Stimulated activated CD8-positive, alpha-beta memory T cell treated with anti-CD3 and anti-CD28 coated beads, Interleukin-4, amount 100 ng/mL, for 1 hour (primary cell): ENCODE measurements around the gene MLF2.
"Not testable (repeated sequence)": the region's sequence is repeated elsewhere in the genome, so short reads cannot be mapped to it uniquely, and the experiment has no call there.

ENCODE experiments used
- DNase-seq, 2 donors: peaks; one replicate each; pipeline ENCODE4 v3.0.0-alpha.2; 2020; ENCODE audit warnings: low read depth in 2 of 2, low spot score in 1 of 2

The MLF2 gene

GRCh38 chr12:6765634-6766581, 13.0 kb upstream of the MLF2 start, which contains the start of gene PTMS:
TSS of gene PTMS (plus strand) at chr12:6766363. CDS start at chr12:6766706, 343 bp downstream.
- DNase-seq = no peak

GRCh38 chr12:6765048-6765633, 12.2 kb upstream of the MLF2 start:
- no peak for DNase-seq

GRCh38 chr12:6764011-6764828, 11.3 kb upstream of the MLF2 start:
- DNase-seq = peak in 1 of 2 donors; percentile 16

DNA sequence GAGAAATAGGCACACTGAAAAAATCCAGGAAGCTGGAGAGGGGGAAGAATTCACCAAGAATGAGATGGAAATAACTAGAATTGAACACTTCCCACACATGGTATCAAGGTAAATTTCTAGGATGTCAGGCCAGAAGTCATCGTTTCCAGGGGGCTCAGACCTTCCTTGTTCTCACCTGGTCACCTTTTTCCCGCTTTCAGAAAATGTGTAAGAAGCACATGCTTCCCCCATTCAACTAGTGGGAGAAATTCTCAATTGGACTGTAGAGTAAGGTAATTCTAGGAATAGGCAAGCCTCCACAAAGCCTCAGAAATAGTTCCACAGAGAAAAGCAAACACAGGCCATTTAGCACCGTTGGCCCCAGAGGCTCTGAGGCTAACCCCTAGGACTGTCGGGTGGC, 10.4 kb upstream of the MLF2 start:
- DNase-seq = no peak

GRCh38 chr12:6759741-6760140, 6.8 kb upstream of the MLF2 start:
- no peak for DNase-seq

DNA sequence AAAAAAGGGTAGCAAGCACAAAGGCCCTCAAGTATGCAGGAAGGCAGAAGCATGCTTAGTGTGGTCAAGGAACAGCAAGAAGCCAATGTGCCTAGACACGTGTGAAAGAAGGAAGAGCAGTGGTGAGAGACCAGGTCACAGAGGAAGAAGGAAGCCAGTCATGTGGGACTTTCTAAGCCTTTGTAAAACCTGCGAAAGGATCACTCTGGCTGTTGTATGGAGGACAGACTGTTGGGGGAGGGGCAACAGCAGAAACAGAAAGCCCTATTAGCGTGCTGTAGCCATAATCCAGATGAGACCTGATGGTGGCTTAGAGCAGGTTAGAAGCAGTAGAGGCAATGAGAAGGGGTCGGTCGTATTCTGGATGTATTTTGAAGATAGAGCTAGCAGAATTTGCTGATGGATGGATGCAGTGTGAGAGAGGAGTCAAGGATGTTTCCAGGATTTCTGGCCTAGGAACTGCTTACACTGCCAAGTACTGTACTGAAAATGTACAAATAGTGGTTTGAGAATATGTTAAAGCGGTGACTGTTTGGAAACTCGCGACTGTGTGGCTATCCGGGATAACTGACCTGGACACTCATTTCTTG, 5.7 kb upstream of the MLF2 start:
- no peak for DNase-seq

- no peak for DNase-seq
Measured at GRCh38 chr12:6757028-6757690, 4.2 kb upstream of the MLF2 start.

DNA sequence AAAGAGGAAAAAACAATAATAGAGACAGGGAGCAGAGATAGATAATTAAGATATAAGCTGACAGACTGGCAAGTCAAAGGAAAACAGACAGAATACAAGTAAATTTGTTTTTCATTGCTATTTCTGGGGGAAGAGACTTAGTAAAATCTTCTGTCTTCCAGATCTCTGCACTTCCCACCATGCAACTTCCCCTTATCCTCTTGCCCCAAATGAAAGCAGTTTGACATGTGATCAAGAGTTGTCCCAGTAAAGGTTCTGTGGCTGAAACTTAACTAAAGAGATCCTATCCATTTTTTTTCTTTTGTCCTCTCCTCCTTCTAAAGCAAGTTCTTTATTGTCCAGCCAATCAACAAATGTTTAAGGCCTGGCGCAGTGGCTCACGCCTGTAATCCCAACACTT, 1.5 kb upstream of the MLF2 start:
- no peak for DNase-seq

- DNase-seq = no peak
Measured at GRCh38 chr12:6753772-6754356, 923 bp upstream of the MLF2 start.

GRCh38 chr12:6752167-6752920, 597 bp downstream of the MLF2 start:
- no peak for DNase-seq

GRCh38 chr12:6751767-6752166, 1.2 kb downstream of the MLF2 start:
- no peak for DNase-seq

DNA sequence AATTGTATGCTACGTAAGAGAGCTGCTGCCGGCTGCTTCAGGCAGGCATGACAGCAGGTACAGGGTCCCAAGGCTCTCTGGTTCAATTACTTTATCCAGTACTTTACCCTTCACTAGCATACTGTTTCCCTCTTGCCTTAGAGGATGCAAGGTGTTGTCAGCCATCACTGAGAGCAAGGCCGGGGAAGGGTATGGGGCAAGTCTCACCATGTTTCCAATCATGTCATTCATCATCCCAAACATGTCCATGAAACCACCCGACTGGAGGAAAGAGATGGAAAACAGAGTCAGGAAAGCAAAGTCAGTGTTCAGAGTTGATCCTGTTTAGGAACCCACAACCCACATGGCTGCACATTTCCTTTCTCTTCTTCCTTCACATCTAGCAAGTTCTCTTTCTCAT, 2.4 kb downstream of the MLF2 start:
- no peak for DNase-seq

DNA sequence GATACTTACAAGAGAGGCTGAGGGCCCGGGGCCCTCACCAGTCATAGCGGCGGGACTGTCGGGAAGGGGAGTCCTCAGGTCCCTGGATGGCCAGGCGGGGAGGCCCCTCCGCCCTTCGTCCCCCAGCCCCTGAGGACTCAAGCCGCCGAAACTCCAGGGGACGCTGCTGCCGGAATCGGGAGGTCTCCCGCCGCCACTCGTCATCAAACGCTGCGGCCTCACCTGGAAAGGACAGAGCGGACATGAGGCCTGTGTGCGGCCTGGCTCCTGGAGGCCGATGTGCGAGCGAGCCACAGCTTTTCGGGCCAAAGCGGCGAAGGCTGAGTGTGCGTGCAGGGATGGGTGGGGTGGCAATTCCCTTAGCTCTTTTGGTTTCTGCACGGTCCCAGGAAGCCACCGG, 4.2 kb downstream of the MLF2 start:
- DNase-seq = no peak

GRCh38 chr12:6747216-6747615, 5.7 kb downstream of the MLF2 start:
- DNase-seq = no peak

DNA sequence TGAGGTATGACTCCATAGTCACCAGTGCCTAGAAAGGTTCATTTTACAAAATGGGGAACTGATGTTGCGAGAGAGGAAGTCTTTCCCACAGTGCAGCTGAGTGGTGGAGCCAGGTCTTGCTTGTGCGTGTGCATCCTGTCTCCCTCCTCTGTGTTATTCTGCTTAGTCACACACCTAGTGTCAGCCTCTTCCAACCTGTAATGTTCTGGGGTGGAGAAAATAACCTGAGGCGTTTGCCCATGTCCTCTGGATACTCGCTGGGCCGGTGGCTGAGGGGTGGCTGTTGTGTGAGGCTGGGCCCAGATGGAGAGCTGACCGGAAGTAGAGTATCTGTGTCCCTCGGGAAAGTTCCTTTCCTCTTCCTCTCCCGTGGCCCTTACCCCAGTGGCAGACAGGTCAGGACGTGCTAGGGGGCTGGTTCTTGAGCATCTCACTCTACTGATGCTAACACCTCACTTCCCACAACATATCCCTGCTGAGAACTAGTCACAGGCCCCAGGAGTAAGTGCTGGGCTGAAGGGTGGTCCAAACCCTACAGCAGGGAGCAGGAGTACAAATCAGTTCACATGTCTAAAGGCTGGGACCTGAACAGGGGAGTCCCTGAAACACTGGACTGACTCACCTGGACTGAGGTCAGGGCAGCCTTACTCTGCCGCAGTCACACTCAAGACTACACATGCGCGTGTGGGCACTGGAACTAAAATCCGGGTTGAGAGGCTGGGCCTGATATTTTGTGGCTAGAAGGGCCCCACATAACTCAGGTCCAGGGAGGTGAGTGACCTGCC, 7.0 kb downstream of the MLF2 start:
- no peak for DNase-seq

DNA sequence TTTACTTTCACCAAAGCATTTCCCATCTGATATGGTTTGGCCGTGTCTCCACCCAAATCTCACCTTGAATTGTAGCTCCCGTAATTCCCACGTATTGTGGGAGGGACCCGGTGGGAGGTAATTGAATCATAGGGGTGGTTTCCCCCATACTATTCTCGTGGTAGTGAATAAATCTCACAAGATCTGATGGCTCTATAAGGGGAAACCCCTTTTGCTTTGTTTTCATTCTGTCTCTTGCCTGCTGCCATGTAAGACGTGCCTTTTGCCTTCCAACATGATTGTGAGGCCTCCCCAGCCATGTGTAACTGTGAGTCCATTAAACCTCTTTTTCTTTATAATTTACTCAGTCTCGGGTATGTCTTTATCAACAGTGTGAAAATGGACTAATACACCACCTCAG, 9.6 kb downstream of the MLF2 start:
- not testable (repeated sequence) for DNase-seq

- no peak for DNase-seq
Measured at GRCh38 chr12:6742834-6743233, 10.1 kb downstream of the MLF2 start.

- not testable (repeated sequence) for DNase-seq
Measured at GRCh38 chr12:6742080-6742479, 10.9 kb downstream of the MLF2 start.

DNA sequence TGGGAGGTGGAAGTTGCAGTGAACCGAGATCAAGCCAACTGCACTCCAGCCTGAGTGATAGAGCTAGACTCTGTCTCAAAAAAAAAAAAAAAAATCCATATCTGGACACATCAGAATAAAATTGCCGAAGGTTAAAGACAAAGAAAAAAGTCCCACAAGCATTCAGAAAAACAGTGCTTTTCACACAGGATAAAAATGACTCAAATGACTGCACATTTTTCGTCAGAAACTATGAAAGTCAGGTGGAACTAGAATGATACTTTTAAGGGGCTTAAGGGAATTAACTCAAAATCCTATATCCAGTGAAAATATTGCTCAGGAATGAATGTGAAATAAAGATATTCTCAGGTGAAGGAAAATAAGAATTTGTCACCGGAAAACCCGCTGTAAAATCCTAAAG, 16.2 kb downstream of the MLF2 start:
- no peak for DNase-seq
